NCI-H2196 (cell line): ENCODE data around the gene GCNA.

Source experiments
- DNase-seq: peaks from one replicate; lab custom pipeline; 2025; ENCODE audit not compliant: unreplicated experiment; lab: John Stamatoyannopoulos, UW

The GCNA gene

GRCh38 chrX:71612256-71612655 is 34.0 kb downstream of the GCNA start:
- DNase-seq, result no peak

GRCh38 chrX:71615056-71615455 is 36.8 kb downstream of the GCNA start:
- no peak for DNase-seq

GRCh38 chrX:71615954-71616353 is 37.7 kb downstream of the GCNA start:
- no peak for DNase-seq

GRCh38 chrX:71616672-71617529 is 38.7 kb downstream of the GCNA start:
- DNase-seq, result no peak

- DNase-seq, result no peak
Observed at GRCh38 chrX:71617742-71618141, 39.5 kb downstream of the GCNA start.

- DNase-seq, result no peak
Observed at GRCh38 chrX:71618303-71618721, 40.1 kb downstream of the GCNA start, which contains the start of gene CXCR3. CXCR3 (minus strand) TSS chrX:71618511; CDS start chrX:71618449, 62 bp downstream.

GRCh38 chrX:71618787-71619186 is 40.5 kb downstream of the GCNA start:
- no peak for DNase-seq

GRCh38 chrX:71619193-71619592 is 41.0 kb downstream of the GCNA start:
- no peak for DNase-seq

GRCh38 chrX:71619986-71620385 is 41.7 kb downstream of the GCNA start:
- DNase-seq, result no peak

- no peak for DNase-seq
Observed at GRCh38 chrX:71621603-71622002, 43.4 kb downstream of the GCNA start.

- DNase-seq, result no peak
Observed at GRCh38 chrX:71622032-71622575, 43.9 kb downstream of the GCNA start.

- peak; percentile 71 for DNase-seq
Observed at GRCh38 chrX:71622576-71623450, 44.6 kb downstream of the GCNA start.

GRCh38 chrX:71623714-71624113 is 45.5 kb downstream of the GCNA start:
- no peak for DNase-seq

- no peak for DNase-seq
Observed at GRCh38 chrX:71625471-71625870, 47.2 kb downstream of the GCNA start.

- DNase-seq, result no peak
Observed at GRCh38 chrX:71626576-71626975, 48.3 kb downstream of the GCNA start.

- no peak for DNase-seq
Observed at GRCh38 chrX:71627588-71628404, 49.6 kb downstream of the GCNA start.

GRCh38 chrX:71629467-71629866 is 51.2 kb downstream of the GCNA start:
- no peak for DNase-seq

- no peak for DNase-seq
Observed at GRCh38 chrX:71632923-71633657, 54.9 kb downstream of the GCNA start.

- no peak for DNase-seq
Observed at GRCh38 chrX:71634366-71634765, 56.1 kb downstream of the GCNA start.
